ENCODE measurements around the gene UBR4.

DNA sequence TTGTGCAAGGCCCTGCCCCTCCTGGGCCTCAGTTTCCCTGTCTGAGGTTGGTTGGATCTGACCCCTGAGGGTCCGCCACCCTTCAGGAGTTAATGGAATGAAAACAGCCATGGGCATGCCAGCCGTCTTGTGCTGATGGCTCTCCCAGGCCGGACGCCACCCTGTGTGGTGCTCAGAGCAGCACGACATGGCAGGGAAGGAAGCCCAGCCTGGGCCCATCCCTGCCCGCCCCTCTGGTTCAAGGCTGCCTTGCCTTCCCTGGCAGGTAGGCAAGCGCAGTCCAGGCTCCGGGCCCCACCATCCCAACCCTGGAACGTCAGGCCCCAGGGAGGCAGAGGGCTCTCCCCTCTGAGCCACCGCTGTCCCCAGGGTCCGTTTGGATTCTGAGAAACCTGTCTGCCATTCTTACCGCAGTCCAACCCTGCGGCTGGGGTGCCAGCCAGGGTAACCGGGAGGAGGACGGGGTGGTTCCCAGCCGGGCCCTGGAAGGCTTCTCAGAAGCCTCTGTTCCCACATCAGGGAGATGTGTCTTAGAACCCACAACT, 145.1 kb downstream of the UBR4 start:
- TF ChIP-seq TOX (CRISPR knock-in tag; IDR thresholded peaks at IDR 0.05; ENCODE audit: borderline replicate concordance) (no peak), POU6F1 (CRISPR knock-in tag; IDR thresholded peaks at IDR 0.05; ENCODE audit: borderline replicate concordance, low read depth) (no peak), PATZ1 (CRISPR knock-in tag; IDR thresholded peaks at IDR 0.05; ENCODE audit: borderline replicate concordance) (no peak), TCF4 (CRISPR knock-in tag; IDR thresholded peaks at IDR 0.05; ENCODE audit: borderline replicate concordance) (no peak), ZNF8 (CRISPR knock-in tag; IDR thresholded peaks at IDR 0.05) (no peak), CSDC2 (CRISPR knock-in tag; IDR thresholded peaks at IDR 0.05) (no peak), SNAI2 (CRISPR knock-in tag; IDR thresholded peaks at IDR 0.05) (no peak)
- TF ChIP-seq, protein P1, sequence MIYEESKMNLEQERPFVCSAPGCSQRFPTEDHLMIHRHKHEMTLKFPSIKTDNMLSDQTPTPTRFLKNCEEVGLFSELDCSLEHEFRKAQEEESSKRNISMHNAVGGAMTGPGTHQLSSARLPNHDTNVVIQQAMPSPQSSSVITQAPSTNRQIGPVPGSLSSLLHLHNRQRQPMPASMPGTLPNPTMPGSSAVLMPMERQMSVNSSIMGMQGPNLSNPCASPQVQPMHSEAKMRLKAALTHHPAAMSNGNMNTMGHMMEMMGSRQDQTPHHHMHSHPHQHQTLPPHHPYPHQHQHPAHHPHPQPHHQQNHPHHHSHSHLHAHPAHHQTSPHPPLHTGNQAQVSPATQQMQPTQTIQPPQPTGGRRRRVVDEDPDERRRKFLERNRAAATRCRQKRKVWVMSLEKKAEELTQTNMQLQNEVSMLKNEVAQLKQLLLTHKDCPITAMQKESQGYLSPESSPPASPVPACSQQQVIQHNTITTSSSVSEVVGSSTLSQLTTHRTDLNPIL (CRISPR knock-in tag; IDR thresholded peaks at IDR 0.05; ENCODE audit: low read depth), result no peak
